Measurements from ENCODE around the gene LSM4. TPM values are rescaled to one million over a fixed set of nuclear protein-coding genes. Genes with fewer than 3 reads are reported as not detected.
A peak's percentile ranks its signal among the peaks of the same experiment; 100 is the strongest.

LSM4 gene
- total and polyA plus RNA-seq, 2 of the 13 experiments (the other 11 are each of a cell fraction or from before 2014, with no cell fraction given): 65.8 to 166 TPM

DNA sequence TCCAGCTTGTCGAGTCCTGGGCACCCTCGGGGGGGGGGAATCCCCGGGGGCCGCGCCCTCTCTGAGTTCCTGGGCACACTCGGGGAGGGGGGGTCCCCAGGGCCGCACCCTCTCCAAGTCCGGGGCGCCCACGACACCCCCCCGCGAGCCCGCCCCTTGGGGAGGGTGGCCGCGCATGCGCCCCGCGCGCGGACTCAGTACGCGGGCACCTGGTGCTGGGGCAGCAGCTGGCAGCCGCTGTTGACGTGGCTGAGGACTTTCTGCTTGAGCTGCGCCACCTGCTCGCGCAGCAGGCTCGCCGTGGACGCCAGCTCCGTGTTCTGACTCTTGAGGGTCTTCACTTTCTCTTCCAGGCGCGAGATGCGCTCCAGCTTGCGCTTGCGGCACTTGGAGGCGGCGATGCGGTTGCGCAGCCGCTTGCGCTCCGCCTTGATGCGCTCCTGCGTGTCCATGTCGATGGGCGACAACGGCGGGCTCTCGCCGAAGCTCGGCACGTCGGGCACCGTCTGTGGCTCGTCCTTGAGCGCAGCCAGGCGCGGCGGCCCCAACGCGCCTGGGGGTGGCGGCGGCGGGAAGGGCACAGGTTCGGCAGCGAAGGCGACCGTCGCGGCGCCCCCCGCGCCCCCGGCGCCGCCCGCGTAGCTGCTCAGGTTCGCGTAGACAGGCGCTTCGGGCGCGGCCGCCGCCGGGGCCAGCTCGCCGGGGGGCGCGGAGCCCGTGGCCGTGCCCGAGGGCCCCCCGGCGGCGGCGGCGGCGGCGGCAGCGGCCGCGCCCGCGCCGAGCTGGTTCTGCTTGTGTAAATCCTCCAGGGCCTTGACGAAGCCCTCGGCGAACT is 42.4 kb downstream of the LSM4 start (continued):
- TF ChIP-seq, protein P1, sequence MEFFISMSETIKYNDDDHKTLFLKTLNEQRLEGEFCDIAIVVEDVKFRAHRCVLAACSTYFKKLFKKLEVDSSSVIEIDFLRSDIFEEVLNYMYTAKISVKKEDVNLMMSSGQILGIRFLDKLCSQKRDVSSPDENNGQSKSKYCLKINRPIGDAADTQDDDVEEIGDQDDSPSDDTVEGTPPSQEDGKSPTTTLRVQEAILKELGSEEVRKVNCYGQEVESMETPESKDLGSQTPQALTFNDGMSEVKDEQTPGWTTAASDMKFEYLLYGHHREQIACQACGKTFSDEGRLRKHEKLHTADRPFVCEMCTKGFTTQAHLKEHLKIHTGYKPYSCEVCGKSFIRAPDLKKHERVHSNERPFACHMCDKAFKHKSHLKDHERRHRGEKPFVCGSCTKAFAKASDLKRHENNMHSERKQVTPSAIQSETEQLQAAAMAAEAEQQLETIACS (CRISPR knock-in tag; IDR thresholded peaks at IDR 0.05): peak; percentile 67; the same call in 1 of the 2 replicates
- TF ChIP-seq XRCC5 (optimal IDR thresholded peaks at IDR 0.05; ENCODE audit: low read length) (peak; percentile 17), ZNF441 (CRISPR knock-in tag; IDR thresholded peaks at IDR 0.05; ENCODE audit: borderline replicate concordance) (no peak), ZNF232 (CRISPR knock-in tag; IDR thresholded peaks at IDR 0.05; ENCODE audit: borderline replicate concordance) (peak; percentile 76), ZNF788 (CRISPR knock-in tag; IDR thresholded peaks at IDR 0.05; ENCODE audit: borderline replicate concordance) (no peak), ZNF546 (CRISPR knock-in tag; conservative IDR thresholded peaks at IDR 0.05) (no peak; the same call in 1 of the 2 replicates), MAFF (IDR thresholded peaks at IDR 0.05; ENCODE audit: low read depth, low read length) (no peak), ZNF260 (CRISPR knock-in tag; IDR thresholded peaks at IDR 0.05; ENCODE audit: borderline replicate concordance, low read depth) (0 out of 2 replicates have a peak, but pooled peaks have one; percentile 38), FOXA3 (CRISPR knock-in tag; IDR thresholded peaks at IDR 0.05) (no peak; the same call in 1 of the 2 replicates), ZNF207 (IDR thresholded peaks at IDR 0.05; ENCODE audit: borderline replicate concordance) (no peak), ZFYVE20 (CRISPR knock-in tag; IDR thresholded peaks at IDR 0.05; ENCODE audit: borderline replicate concordance, low read depth) (no peak), HOXA5 (CRISPR knock-in tag; IDR thresholded peaks at IDR 0.05) (no peak; the same call in 1 of the 2 replicates), RXRA (CRISPR knock-in tag; IDR thresholded peaks at IDR 0.05) (no peak), STAT5B (CRISPR knock-in tag; IDR thresholded peaks at IDR 0.05) (no peak), MAFK (conservative IDR thresholded peaks at IDR 0.05 in 1 of 2, IDR thresholded peaks at IDR 0.05 in 1 of 2; ENCODE audit: low read length in 2 of 2) (no peak), MEF2D (CRISPR knock-in tag; IDR thresholded peaks at IDR 0.05) (peak; percentile 23; the same call in 1 of the 2 replicates), ZNF776 (CRISPR knock-in tag; IDR thresholded peaks at IDR 0.05) (no peak), ZNF773 (CRISPR knock-in tag; IDR thresholded peaks at IDR 0.05; ENCODE audit: borderline replicate concordance) (no peak), ZNF709 (CRISPR knock-in tag; IDR thresholded peaks at IDR 0.05) (peak; percentile 77; the same call in 1 of the 2 replicates)
- TF ChIP-seq, protein P2, sequence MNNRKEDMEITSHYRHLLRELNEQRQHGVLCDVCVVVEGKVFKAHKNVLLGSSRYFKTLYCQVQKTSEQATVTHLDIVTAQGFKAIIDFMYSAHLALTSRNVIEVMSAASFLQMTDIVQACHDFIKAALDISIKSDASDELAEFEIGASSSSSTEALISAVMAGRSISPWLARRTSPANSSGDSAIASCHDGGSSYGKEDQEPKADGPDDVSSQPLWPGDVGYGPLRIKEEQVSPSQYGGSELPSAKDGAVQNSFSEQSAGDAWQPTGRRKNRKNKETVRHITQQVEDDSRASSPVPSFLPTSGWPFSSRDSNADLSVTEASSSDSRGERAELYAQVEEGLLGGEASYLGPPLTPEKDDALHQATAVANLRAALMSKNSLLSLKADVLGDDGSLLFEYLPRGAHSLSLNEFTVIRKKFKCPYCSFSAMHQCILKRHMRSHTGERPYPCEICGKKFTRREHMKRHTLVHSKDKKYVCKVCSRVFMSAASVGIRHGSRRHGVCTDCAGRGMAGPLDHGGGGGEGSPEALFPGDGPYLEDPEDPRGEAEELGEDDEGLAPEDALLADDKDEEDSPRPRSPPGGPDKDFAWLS (CRISPR knock-in tag; IDR thresholded peaks at IDR 0.05; ENCODE audit: borderline replicate concordance): no peak
- TF ChIP-seq, protein P3, sequence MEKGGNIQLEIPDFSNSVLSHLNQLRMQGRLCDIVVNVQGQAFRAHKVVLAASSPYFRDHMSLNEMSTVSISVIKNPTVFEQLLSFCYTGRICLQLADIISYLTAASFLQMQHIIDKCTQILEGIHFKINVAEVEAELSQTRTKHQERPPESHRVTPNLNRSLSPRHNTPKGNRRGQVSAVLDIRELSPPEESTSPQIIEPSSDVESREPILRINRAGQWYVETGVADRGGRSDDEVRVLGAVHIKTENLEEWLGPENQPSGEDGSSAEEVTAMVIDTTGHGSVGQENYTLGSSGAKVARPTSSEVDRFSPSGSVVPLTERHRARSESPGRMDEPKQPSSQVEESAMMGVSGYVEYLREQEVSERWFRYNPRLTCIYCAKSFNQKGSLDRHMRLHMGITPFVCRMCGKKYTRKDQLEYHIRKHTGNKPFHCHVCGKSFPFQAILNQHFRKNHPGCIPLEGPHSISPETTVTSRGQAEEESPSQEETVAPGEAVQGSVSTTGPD (CRISPR knock-in tag; IDR thresholded peaks at IDR 0.05): no peak
- TF ChIP-seq, protein P4, sequence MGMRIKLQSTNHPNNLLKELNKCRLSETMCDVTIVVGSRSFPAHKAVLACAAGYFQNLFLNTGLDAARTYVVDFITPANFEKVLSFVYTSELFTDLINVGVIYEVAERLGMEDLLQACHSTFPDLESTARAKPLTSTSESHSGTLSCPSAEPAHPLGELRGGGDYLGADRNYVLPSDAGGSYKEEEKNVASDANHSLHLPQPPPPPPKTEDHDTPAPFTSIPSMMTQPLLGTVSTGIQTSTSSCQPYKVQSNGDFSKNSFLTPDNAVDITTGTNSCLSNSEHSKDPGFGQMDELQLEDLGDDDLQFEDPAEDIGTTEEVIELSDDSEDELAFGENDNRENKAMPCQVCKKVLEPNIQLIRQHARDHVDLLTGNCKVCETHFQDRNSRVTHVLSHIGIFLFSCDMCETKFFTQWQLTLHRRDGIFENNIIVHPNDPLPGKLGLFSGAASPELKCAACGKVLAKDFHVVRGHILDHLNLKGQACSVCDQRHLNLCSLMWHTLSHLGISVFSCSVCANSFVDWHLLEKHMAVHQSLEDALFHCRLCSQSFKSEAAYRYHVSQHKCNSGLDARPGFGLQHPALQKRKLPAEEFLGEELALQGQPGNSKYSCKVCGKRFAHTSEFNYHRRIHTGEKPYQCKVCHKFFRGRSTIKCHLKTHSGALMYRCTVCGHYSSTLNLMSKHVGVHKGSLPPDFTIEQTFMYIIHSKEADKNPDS (CRISPR knock-in tag; IDR thresholded peaks at IDR 0.05): peak; percentile 26; the same call in 1 of the 2 replicates
